Esophagus muscularis mucosa (tissue), 4 donors: ENCODE data around the gene NCKAP5. TPM values are rescaled to one million over a fixed set of nuclear protein-coding genes. Genes with fewer than 3 reads are reported as not detected.

Experiments
- DNase-seq: peaks from one replicate; pipeline ENCODE4 v3.0.0-alpha.2; 2017; ENCODE audit errors: extremely low spot score
- H3K27ac ChIP-seq, 4 donors: fragments of 200-600 bp; sonication (generic); replicated peaks in 1 of 4; 1 replicate in 3 of 4; 2 replicates in 1 of 4; pipeline ENCODE4 v1.5.1; 2016 to 2019; ENCODE audit warnings: mild to moderate bottlenecking in 1 of 4
- H3K27me3 ChIP-seq, 4 donors: fragments of 200-600 bp; sonication (generic); one replicate each; pipeline versions ENCODE4 v1.5.1 to v1.6.0; 2016 to 2019
- H3K36me3 ChIP-seq, 4 donors: fragments of 200-600 bp; sonication (generic); one replicate each; pipeline ENCODE4 v1.5.1; 2016 to 2019
- H3K4me1 ChIP-seq, 4 donors: fragments of 200-600 bp; sonication (generic); one replicate each; pipeline ENCODE4 v1.5.1; 2016 to 2019
- H3K4me3 ChIP-seq, 4 donors: fragments of 200-600 bp; sonication (generic); 1 replicate in 2 of 4; 2 replicates in 2 of 4; pipeline ENCODE4 v1.5.1; 2016 to 2019; ENCODE audit warnings: mild to moderate bottlenecking in 4 of 4, moderate library complexity in 1 of 4
- H3K9me3 ChIP-seq, 4 donors: fragments of 200-600 bp; sonication (generic); 1 replicate in 3 of 4; 2 replicates in 1 of 4; pipeline ENCODE4 v1.5.1; 2016 to 2019
- EP300 ChIP-seq: sonication (generic); formaldehyde crosslinking; IDR thresholded peaks from one replicate; pipeline ENCODE4 v1.6.1; 2017; ENCODE audit warnings: antibody characterized with exemption
- POLR2A ChIP-seq: fragments of 450-650 bp; IDR thresholded peaks from one replicate; pipeline ENCODE4 v1.6.1; 2017; ENCODE audit warnings: antibody characterized with exemption, moderate library complexity, mild to moderate bottlenecking, low read depth
- POLR2AphosphoS5 ChIP-seq, 2 donors: sonication (generic); formaldehyde crosslinking; IDR thresholded peaks; one replicate each; pipeline ENCODE4 v1.6.1; 2017; ENCODE audit warnings: antibody characterized with exemption in 2 of 2
- WGBS: methylation state at CpG from one replicate; pipeline ENCODE4 v1.1.5; 2018; 5-methylcytosine and 5-hydroxymethylcytosine counted together
- intact Hi-C: fragments of 100-400 bp; cut with DNase I; formaldehyde crosslinking; loops from one replicate; pipeline ENCODE4 v1.15.1; 2023
- total RNA-seq, 4 donors: library from RNA; depleted of rRNA; stranded (reverse); fragments of >200 nt; gene quantifications; one replicate each; pipeline versions ENCODE4 v1.1.0 to v1.2.1, GENCODE V29; 2016
- TF ChIP-seq, protein P1 (sequence below), 3 experiments: fragments of 200-600 bp in 2 of 3; fragments of 450-650 bp in 1 of 3; sonication (generic) in 2 of 3; IDR thresholded peaks; one replicate each; pipeline ENCODE4 v1.5.1; 2017 to 2019; ENCODE audit warnings: antibody characterized with exemption in 3 of 3, mild to moderate bottlenecking in 2 of 3, moderate library complexity in 1 of 3

The NCKAP5 gene
- total RNA-seq, 4 donors from 2014 or later: 0.33 to 1.8 (median 1.0) TPM

DNA sequence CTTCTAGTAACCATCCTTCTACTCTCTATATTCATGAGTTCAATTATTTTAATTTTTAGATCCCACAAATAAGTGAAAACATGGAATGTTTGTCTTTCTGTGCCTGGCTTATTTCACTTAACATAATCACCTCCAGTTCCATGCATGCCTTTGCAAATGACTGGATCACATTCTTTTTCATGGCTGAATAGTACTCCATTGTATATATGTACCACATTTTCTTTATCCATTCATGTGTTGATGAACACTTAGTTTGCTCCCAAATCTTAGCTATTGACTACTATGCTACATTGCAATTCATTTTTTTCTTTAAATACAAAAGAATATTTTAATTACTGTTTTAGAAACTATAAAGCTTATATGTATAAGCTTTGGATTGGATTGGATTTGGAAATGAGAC lies 657.8 kb downstream of the NCKAP5 start:
- no peak for DNase-seq
- Histone ChIP-seq H3K4me3 (no peak overlapping the region), H3K27me3 (no peaks in the 10 kb centered on the region), H3K4me1 (no peaks in the 10 kb centered on the region), H3K9me3 (no peaks in the 10 kb centered on the region), H3K27ac (no peak overlapping the region), H3K36me3 (no peaks in the 10 kb centered on the region)
- no peak for TF ChIP-seq EP300
- TF ChIP-seq, protein P1, sequence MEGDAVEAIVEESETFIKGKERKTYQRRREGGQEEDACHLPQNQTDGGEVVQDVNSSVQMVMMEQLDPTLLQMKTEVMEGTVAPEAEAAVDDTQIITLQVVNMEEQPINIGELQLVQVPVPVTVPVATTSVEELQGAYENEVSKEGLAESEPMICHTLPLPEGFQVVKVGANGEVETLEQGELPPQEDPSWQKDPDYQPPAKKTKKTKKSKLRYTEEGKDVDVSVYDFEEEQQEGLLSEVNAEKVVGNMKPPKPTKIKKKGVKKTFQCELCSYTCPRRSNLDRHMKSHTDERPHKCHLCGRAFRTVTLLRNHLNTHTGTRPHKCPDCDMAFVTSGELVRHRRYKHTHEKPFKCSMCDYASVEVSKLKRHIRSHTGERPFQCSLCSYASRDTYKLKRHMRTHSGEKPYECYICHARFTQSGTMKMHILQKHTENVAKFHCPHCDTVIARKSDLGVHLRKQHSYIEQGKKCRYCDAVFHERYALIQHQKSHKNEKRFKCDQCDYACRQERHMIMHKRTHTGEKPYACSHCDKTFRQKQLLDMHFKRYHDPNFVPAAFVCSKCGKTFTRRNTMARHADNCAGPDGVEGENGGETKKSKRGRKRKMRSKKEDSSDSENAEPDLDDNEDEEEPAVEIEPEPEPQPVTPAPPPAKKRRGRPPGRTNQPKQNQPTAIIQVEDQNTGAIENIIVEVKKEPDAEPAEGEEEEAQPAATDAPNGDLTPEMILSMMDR (IDR thresholded peaks at IDR 0.05): no peak
- TF ChIP-seq POLR2A: no peak
- no peak for TF ChIP-seq POLR2AphosphoS5 (IDR thresholded peaks at IDR 0.05)
- intact Hi-C loops: no loop called here

DNA sequence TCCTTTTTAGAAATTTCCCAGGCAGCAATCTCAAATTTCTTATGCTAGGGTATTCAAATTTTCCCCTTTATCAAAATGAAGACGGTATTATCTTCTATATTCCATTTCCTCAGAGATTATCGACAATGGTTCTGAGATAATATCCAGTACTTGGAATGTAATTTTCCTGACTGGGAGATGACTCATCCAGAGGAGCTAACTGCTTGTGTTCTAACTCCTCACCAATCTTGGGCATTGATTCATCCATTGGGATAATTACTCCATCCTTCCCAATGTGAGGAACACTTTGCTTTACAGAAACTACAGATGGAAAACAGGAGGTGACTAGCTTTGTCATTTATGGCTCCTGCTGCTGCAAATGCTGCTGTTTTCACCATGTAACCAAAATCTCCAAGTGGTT lies 658.8 kb downstream of the NCKAP5 start:
- no peak for DNase-seq
- no peaks in the 10 kb centered on the region for H3K27me3 ChIP-seq
- no peaks in the 10 kb centered on the region for H3K4me1 ChIP-seq
- no peak overlapping the region for H3K4me3 ChIP-seq
- intact Hi-C loops: no loop called here
- no peak for TF ChIP-seq POLR2AphosphoS5 (IDR thresholded peaks at IDR 0.05)
- TF ChIP-seq, protein P1 (IDR thresholded peaks at IDR 0.05): no peak
- 92% methylated on average over 2 of the region's 2 CpGs for WGBS
- no peak overlapping the region for H3K27ac ChIP-seq
- no peaks in the 10 kb centered on the region for H3K36me3 ChIP-seq
- no peaks in the 10 kb centered on the region for H3K9me3 ChIP-seq

GRCh38 chr2:132904142-132904842 lies 664.0 kb downstream of the NCKAP5 start:
- TF ChIP-seq POLR2A: no peak
- no peak for TF ChIP-seq POLR2AphosphoS5 (IDR thresholded peaks at IDR 0.05)
- TF ChIP-seq, protein P1 (IDR thresholded peaks at IDR 0.05): no peak
- no peak for TF ChIP-seq EP300
- no peaks in the 10 kb centered on the region for H3K36me3 ChIP-seq
- no peak for DNase-seq
- intact Hi-C loops: no loop called here
- no peaks in the 10 kb centered on the region for H3K27me3 ChIP-seq
- H3K4me1 ChIP-seq: no peaks in the 10 kb centered on the region
- no peak overlapping the region for H3K27ac ChIP-seq
- no peak overlapping the region for H3K4me3 ChIP-seq
- no peaks in the 10 kb centered on the region for H3K9me3 ChIP-seq
- 88% methylated on average over 7 of the region's 7 CpGs for WGBS

- no peaks in the 10 kb centered on the region for H3K9me3 ChIP-seq
- no peak for DNase-seq
- no peaks in the 10 kb centered on the region for H3K27me3 ChIP-seq
- H3K4me3 ChIP-seq: no peak overlapping the region
- no peaks in the 10 kb centered on the region for H3K4me1 ChIP-seq
- intact Hi-C loops: no loop called here
- H3K36me3 ChIP-seq: no peaks in the 10 kb centered on the region
- WGBS: 82% methylated on average over 4 of the region's 4 CpGs
- no peak overlapping the region for H3K27ac ChIP-seq
- TF ChIP-seq EP300 (no peak), POLR2AphosphoS5 (IDR thresholded peaks at IDR 0.05) (no peak), POLR2A (no peak)
- TF ChIP-seq, protein P1 (IDR thresholded peaks at IDR 0.05): no peak
Observed at GRCh38 chr2:132902626-132903025, 665.6 kb downstream of the NCKAP5 start.

DNA sequence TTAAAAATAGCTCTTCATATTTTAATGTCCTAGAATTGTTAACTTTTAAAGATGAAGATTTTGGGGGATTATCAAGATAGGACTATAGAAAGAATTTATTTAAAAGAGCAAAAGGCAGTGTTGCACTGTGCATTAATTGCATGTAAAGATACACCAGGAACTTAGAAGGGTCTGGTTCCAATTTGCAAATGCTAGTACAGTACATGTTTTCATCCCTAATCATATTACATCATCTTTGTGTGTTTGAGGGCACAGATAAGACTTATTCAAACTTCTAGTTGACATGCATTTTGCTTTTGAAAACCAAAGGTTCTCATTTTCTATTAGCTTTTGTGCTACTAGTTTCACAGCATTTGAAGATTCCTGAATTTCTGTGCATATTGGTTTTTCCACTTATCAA lies 666.6 kb downstream of the NCKAP5 start:
- H3K4me3 ChIP-seq: no peak overlapping the region
- H3K27me3 ChIP-seq: no peaks in the 10 kb centered on the region
- no peaks in the 10 kb centered on the region for H3K9me3 ChIP-seq
- no peaks in the 10 kb centered on the region for H3K36me3 ChIP-seq
- intact Hi-C loops: no loop called here
- no peak for DNase-seq
- H3K4me1 ChIP-seq: no peaks in the 10 kb centered on the region
- TF ChIP-seq EP300: no peak
- no peak for TF ChIP-seq POLR2A
- no peak for TF ChIP-seq POLR2AphosphoS5 (IDR thresholded peaks at IDR 0.05)
- TF ChIP-seq, protein P1 (IDR thresholded peaks at IDR 0.05): no peak
- H3K27ac ChIP-seq: no peak overlapping the region
